Articular chondrocyte of knee joint (primary cell): Measurements from ENCODE around the gene SYNC. TPM values are rescaled to one million over a fixed set of nuclear protein-coding genes. Genes with fewer than 3 reads are reported as not detected.

Experiments used
- small RNA-seq: library from RNA; depleted of rRNA; stranded (forward); fragments of <200 nt; gene quantifications from one replicate; pipeline ENCODE3, GENCODE V24; 2012
- total RNA-seq: library from RNA; depleted of rRNA; stranded (reverse); fragments of >200 nt; gene quantifications from 2 replicates; pipeline ENCODE4 v1.2.3, GENCODE V29; 2012

The SYNC gene
- total RNA-seq, result 111 and 116 TPM in 2 replicates

GRCh38 chr1:32702599-32703478 lies at the start of gene SYNC:
SYNC (minus strand) TSS chr1:32702770; CDS start chr1:32702660, 110 bp downstream.

GRCh38 chr1:32650752-32651460 lies 51.7 kb downstream of the SYNC start, which contains the start of gene RBBP4:
RBBP4 (plus strand) TSS chr1:32651208; CDS start chr1:32651307, 99 bp downstream.

GRCh38 chr1:32650248-32650751 lies 52.3 kb downstream of the SYNC start, which contains the start of gene ZBTB8OS:
ZBTB8OS (minus strand) TSS chr1:32650550; CDS start chr1:32650529, 21 bp downstream.

Small RNAs within 50 kb of the gene (small RNA-seq; reads per million reads assigned to genes)
- gene RF00019, result not detected

Other genes starting within 250 kb of the SYNC start
- gene ZBTB8B, start 237.7 kb downstream of the SYNC start, total RNA-seq, result under 0.01 TPM in 2 replicates
- 13.6 and 14.3 TPM in 2 replicates for gene ZBTB8A, start 163.3 kb downstream of the SYNC start, total RNA-seq
- gene ZBTB8OS, start 52.2 kb downstream of the SYNC start, total RNA-seq, result 51.7 and 60.4 TPM in 2 replicates
- 107 and 115 TPM in 2 replicates for gene RBBP4, start 51.6 kb downstream of the SYNC start, total RNA-seq
- 119 and 135 TPM in 2 replicates for gene YARS1, start 114.6 kb upstream of the SYNC start, total RNA-seq
- gene S100PBP, start 114.9 kb upstream of the SYNC start, total RNA-seq, result 53.6 and 55.2 TPM in 2 replicates
- gene FNDC5, start 168.1 kb upstream of the SYNC start, total RNA-seq, result 0.91 and 2.2 TPM in 2 replicates
- not detected in 2 replicates for gene HPCA, start 183.7 kb upstream of the SYNC start, total RNA-seq
- 33.9 and 35.7 TPM in 2 replicates for gene TMEM54, start 198.6 kb upstream of the SYNC start, total RNA-seq